HG03095 (cell line): Measurements from ENCODE around the gene TEX50.
"Not testable (repeated sequence)": the region's sequence is repeated elsewhere in the genome, so short reads cannot be mapped to it uniquely, and the experiment has no call there.

ENCODE experiments used
- ATAC-seq: cut with Tn5 transposase; IDR thresholded peaks from one replicate; pipeline ENCODE4 v1.9.1; 2021; ENCODE audit warnings: moderate library complexity; ENCODE audit not compliant: unreplicated experiment

The TEX50 gene, protein sequence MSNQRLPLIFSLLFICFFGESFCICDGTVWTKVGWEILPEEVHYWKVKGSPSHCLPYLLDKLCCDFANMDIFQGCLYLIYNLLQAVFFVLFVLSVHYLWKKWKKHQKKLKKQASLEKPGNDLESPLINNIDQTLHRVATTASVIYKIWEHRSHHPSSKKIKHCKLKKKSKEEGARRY

DNA sequence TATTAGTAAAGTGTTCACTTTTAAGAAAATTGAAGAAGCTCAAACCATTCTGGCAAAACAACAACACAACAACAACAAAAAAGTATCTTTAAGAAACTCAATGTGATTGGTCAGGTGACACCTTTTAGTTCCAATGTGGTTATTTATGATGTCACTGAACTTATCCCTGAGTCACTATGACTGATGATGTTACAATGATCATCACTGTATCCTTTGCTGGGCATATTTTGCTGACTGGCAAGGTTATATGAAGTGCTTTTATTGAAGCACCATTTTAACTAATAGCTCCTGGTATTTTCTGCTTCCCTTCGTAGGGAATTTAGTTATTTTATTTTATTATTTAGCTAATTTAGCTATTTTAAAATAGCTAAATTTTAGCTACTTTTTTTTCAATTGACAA is at the start of gene TEX50:
TEX50 (plus strand) TSS at position 223 of the 400 bp plus-strand sequence. CDS start 184 bp downstream, outside the sequence.
- no peak for ATAC-seq

DNA sequence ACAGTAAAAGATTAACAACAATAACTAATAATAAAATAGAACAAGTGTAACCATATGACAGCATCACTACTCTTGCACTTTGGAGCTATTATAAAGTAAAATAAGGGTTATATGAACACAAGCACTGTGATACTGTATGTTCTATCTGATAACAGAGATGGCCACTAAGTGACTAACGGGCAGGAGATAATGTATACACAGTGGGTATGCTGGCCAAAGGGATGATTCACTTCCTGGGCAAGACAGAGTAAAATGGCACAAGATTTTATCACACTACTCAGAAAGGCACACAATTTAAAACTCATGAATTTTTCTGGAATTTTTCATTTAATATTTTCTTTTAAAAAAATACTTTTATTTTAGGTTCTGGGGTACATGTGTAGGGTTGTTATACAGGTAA is 44.6 kb upstream of the TEX50 start:
- no peak for ATAC-seq

DNA sequence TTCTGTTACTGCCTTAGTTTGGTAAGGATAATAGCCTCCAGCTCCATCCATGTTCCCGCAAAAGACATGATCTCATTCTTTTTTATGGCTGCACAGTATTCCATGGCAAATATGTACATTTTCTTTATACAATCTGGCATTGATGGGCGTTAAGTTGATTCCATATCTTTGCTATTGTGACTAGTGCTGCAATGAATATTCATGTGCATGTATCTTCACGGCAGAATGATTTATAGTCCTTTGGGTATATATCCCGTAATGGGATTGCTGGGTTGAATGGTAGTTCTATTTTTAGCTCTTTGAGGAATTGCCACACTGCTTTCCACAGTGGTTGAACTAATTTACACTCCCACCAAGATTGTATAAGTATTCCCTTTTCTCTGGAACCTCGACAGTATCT is 44.0 kb upstream of the TEX50 start:
- not testable (repeated sequence) for ATAC-seq

DNA sequence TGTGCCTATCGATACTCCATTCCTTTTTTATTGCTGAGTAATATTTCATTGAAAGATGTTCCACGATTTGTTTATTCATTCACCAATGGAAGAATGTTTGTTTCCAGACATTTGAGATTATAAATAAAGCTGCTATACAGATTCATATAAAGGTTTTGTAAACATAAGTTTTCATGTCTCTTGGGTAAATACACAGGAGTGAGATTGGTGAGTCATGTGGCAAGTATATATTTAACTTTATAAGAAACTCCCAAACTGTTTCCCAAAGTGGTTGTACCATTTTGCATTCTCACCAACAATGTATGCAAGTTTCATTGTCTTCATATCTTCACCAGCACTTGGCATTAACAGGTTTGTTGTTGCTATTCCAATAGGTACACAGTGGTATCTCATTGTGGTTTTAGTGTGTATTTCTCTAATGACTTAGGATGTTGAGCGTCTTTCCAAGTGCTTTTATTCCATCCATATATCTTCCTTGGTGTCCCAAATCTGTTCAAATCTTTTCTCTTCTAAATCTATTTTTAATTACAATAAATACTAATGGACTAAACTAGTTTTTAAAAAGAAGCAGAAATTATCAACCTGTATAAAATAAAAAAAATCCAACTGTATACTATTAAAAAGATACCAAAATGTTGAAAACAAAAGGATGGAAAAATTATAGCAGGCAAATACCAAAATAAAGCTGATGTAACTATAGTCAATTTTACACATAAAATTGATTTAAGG is 38.9 kb upstream of the TEX50 start:
- ATAC-seq = no peak

DNA sequence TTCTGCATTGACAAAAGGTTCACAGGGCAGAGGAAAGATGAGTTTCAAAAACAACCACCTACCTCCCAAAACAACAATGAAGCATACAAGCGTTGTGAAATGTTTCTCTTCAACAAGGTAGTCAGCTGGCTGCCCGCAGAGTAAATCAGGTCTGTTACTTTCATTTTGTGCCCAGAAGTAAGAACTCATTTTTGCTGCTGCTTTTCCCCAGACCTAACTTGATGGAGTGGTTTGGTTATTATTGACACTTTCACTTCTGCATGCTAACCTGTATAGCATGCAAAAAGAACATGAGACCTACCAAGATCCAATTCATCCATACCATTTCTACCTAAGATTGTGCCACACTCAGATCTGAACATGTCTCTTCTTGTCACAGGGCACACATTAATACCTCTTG is 33.5 kb upstream of the TEX50 start:
- peak; percentile 55 for ATAC-seq

DNA sequence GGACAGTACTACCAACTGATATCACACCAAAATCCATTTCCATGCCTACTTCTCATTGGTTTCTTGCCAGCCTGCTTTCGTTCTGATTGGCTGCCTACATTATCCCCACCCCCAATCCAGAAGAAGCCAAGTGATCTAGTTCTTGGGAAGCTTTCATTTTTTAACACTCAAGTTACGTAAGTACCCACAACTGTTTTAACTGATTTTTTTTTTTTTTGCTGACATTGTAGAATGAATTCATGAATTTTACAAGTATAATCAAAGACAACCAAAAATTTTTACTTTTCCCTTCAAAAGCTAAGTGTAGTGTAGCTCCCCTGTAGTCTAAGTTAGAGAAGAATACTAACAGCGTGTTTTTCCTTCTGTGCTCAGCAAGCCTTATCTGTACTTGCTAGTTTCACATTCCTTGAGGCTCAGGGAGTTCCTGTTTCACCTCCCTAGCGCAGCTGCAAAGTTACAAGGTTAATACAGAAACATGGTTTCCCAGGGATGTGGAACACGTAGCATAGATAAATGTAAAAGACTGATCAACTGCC is 32.0 kb upstream of the TEX50 start, which contains the start of gene SLC9C2:
SLC9C2 (minus strand) TSS at position 17 of the 536 bp plus-strand sequence. CDS start 1,296 bp downstream, outside the sequence.
- no peak for ATAC-seq

DNA sequence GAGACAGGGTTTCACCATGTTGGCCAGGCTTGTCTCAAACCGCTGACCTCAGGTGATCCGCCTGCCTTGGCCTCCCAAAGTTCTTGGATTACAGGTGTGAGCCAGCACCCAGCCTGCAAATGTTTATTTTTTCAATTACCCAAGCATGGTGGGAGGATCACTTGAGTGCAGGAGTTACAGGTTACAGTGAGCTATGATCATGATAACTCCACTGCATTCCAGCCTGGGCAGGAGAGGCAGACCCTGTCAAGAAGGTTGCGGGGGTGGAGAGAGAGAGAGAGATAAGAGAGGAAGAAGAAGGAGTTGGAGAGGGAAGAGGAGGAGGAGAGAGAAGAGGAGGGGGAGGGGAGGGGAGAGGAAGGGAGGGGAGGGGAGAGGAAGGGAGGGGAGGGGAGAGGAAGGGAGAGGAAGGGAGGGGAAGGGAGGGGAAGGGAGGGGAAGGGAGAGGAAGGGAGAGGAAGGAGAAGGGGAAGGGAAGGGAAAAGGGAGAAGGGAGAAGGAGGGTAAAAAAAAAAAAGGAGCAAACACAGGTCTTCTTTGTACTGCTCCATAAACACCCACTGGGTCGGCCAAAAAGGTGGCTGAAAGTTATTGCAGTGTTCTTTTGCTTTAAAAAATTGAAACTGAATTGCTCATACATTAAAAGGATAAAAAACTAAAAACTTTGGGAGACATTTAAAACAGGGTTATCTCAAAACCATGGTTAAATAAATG is 26.5 kb upstream of the TEX50 start:
- ATAC-seq = no peak

DNA sequence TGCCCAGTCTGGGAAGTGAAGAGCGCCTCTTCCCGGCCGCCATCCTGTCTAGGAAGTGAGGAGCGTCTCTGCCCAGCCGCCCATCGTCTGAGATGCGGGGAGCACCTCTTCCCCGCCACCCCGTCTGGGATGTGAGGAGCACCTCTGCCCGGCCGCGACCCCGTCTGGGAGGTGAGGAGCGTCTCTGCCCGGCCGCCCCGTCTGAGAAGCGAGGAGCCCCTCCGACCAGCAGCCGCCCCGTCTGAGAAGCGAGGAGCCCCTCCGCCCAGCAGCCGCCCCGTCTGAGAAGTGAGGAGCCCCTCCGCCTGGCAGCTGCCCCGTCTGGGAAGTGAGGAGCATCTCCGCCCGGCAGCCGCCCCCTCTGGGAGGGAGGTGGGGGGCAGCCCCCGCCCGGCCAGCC is 22.1 kb upstream of the TEX50 start:
- not testable (repeated sequence) for ATAC-seq

DNA sequence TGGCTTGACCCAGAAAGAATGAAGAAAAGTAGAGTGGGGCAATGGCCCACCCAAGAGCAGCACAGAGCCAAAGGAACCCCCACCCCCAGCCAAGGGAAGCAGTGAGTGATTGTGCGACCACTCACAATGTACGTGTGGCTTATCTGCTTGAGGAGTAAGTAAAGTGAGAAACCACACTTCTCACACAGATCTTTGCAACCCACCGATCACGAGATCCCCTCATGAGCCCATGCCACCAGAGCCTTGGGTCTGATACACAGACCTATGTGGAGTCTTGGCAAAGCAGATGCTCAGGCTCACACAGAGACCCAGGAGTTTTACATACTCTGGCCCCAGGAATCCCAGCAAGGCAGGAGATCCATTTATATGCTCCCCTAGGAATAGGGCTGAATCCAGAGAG is 18.3 kb upstream of the TEX50 start:
- ATAC-seq = no peak

DNA sequence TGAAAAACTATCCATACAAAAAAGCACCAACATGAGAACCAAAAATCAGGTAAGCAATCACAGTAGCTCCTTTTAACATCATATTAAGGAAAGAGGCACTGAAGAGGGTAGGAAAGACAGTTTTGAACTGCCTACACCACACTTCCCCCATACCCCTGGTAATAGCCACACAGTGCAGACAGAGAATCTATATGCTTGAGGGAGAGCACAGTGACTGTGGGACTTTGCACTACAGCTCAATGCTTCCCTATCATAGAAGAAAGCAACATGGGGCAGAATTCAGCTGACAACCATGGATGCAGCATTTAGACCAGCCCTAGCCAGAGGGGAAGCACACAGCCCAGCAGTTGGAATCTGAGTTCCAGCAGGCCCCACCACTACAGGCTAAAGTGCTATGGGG is 7.9 kb upstream of the TEX50 start:
- no peak for ATAC-seq

DNA sequence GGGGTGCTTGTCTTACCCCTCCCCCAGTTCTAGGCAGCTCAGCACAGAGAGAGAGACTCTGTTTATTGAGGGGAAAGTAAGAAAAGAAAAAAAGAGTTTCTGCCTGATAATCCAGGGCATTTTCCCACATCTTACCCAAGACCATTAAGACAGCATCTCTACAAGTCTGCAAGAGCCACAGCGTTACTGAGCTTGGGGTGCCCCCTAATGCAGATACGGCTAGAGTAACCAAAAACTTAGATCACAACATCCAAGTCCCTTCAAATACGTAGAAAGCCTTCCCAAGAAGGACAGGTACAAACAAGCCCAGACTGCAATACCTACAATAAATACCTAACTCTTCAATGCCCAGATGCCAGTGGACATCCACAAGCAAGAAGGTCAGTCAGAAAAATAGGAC is 6.2 kb upstream of the TEX50 start:
- ATAC-seq = no peak

DNA sequence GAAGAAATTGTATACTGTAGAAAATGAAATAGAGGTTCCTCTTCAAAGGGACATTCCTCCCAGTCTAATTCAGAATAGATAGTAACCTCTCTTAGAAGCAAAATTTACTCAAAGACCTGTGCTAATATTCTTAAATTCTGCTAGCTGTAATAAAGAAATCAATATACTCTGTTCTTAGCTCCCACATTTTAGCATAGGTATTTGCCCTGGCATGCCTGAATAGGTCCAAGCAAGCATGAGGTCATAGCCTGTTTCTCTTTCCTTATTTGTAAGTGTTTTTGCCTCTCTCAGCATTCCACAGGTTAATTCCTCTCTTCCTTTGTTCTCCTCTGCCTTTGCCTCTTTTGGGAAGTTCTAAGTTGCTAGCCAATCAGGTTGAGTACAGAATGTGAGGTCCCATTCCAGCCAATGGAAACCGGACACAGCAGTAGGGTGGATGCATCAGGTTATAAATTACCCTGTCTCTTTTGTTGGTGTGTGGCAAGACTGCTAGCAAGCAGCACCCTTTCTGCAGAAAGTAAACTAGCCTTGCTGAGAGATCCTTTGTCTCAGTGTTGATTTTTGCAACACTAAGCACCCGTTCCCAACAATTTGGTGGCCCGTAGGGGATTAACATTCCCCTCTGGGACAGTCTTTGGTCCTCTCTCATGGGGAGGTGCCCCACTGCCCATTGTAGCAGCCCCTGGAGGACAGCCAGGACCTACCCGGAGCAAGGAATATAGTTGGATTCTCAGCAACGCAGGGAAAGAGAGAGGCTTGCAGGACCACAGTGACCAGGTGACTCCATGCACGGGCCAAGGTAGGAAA is 2.3 kb downstream of the TEX50 start:
- not testable (repeated sequence) for ATAC-seq

DNA sequence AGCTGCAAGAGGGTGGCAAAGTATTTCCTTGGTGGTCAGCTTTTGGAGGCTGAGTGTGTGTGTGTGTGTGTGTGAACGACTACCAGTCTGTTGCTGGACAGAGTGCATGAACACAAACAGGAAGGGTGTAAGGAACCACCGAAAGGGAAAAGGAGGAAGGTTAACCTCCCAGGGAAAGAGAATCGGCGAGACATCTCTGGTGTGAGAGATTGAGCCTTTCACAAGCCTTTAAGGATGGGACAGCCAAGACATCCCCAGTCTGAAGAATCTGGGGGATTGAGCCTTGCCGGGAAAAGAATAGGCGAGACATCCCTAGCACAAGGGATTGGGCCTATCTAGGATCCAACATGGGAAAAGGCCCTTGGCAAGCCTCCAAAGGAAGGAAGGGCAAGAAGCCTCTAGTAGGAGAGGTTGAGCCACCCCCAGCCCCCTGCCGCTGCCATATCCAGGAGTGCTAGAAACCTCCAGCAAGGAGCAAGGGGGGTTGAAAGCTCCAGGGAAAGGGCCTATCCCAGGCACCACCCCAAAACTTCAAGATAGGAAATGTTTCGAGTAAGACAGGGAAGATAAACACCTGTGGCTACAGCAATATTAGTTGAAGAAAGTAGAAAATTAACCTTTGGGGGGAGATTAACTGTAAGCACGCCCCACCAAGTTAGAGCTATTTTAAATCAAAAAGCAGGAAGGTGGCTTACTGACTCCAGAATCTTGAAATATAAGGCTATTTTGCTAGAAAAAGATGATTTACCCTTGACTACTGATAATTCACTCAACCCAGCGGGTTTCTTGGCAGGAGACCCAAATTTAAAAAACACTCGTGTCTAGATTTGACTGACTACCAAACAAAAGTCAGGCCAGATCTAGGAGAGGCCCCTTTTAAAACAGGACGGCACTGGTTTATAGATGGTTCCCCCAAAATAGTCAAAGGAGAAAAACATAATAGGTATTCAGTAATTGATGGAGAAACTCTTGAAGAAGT is 3.2 kb downstream of the TEX50 start:
- no peak for ATAC-seq

DNA sequence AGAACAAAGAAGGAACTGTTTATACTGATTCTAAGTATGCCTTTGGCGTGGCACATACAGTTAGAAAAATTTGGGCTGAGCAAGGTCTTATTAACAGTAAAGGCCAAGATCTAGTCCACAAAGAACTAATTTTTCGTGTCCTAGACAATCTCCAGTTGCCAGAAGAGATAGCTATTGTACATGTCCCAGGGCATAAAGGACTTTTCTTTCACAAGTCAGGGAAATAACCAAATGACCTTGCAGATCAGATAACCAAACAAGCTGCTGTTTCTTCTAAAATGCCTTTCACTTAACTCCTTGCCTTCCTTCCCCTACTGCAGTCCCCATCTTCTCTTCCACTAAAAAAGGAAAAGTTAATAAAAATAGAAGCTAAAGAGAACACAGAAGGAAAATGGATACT is 4.0 kb downstream of the TEX50 start:
- ATAC-seq = no peak

DNA sequence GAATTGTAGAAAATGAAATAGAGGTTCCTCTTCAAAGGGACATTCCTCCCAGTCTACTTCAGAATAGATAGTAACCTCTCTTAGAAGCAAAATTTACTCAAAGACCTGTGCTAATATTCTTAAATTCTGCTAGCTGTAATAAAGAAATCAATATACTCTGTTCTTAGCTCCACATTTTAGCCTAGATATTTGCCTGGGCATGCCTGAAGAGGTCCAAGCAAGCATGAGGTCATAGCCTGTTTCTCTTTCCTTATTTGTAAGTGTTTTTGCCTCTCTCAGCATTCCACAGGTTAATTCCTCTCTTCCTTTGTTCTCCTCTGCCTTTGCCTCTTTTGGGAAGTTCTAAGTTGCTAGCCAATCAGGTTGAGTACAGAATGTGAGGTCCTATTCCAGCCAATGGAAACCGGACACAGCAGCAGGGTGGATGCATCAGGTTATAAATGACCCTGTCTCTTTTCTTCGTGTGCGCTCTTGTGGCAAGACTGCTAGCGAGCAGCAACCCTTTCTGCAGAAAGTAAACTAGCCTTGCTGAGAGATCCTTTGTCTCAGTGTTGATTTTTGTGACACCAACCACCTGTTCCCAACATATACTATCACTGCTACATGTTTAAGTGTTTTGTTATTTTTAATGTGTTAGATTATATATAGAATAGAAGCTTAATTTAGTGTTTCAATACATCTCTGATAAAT is 7.5 kb downstream of the TEX50 start:
- not testable (repeated sequence) for ATAC-seq

DNA sequence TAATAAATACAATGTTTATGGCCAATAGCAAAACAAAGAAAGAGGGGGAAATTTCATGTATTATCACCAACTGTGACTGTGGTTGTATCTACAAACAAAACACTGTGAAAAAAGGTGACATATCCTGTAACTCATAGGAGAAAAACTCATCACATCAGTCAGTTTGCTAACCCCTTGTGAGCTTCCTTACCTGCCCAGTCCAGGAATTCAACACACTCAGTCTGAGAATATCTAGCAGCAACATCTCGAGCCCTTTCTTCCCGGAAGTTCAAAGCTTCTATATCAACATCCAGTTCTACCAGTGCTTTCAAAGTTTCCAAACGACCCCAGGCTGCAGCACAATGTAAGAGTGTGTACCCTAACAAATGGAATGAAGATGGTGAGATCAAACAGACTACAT is 11.5 kb downstream of the TEX50 start:
- no peak for ATAC-seq

DNA sequence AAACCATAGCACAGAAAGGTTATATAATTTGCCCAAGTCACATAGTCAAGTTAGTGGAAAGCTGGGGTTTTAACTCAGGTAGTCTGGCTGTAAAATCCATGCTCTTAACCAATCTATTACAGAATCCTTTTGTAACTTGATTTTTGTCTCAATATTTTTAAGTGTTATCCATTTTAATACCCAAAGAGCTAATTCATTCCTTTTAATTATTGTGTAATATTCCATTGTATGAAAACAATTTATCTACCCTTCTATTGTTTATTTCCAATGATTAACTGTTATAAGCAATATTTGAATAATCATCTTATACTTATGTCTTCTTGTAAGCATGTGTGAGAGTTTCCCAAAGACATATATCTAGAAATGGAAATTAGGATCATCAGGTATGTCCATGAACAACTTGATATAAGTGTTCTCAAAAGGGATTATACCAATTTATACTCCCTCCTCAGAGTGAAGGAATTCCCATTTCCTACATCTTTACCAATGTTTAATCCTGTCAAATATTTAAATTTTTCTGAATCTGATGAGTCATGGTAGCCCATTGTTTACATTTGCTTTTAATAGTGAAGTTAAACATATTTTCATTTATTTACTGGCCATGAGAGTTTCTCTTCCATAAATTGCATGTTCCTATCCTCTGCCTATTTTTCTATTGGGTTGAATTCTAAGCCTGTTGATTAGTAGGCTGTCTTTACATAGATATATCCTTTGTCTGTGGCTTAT is 13.9 kb downstream of the TEX50 start:
- ATAC-seq = no peak

DNA sequence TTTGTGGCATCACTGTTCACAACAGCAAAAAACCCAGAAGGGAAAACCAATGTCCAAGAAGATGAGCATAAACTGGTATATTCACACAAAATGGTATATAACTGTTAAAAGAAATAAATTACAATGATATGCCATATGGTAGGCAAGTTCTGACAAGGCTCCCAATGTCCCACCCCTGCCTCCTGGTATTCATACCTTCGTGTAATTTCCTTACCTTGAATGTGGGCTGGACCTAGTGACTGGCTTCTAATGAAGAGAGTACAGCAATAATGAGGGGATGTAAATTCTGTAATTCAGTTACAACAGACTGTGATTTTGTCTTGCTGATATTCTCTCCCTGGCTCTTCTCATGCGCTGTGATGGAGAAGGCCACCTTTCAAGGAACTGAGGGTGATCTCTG is 25.2 kb downstream of the TEX50 start:
- ATAC-seq = no peak
